PC-3 (cell line): ENCODE data around the gene ISOC1. TPM values are rescaled to one million over a fixed set of nuclear protein-coding genes. Genes with fewer than 3 reads are reported as not detected.

Source experiments
- ATAC-seq: fragments of 200-7000 bp; cut with Tn5 transposase; 2 replicates; pipeline ENCODE4 v1.9.1; 2020; ENCODE audit warnings: mild to moderate bottlenecking, moderate library complexity
- Bru-seq: library from RNA; stranded (reverse); fragments of 400-500 nt; gene quantifications from one replicate; lab custom pipeline; 2021; lab: Mats Ljungman, UMichigan
- BruChase-seq, 2 experiments: library from RNA; stranded (reverse); fragments of 400-500 nt; gene quantifications; one replicate each; lab custom pipeline; 2021; lab: Mats Ljungman, UMichigan
- BruUV-seq: library from RNA; stranded (reverse); fragments of 400-500 nt; replicated peaks from 2 replicates; lab custom pipeline; 2021; lab: Mats Ljungman, UMichigan
- CTCF ChIA-PET: fragments of 300-600 bp; sonication (Branson Sonifier 250); formaldehyde crosslinking; loops from one replicate; lab custom pipeline; 2022; ENCODE audit warnings: antibody characterized with exemption; lab: Charles Lee
- POLR2A ChIA-PET: fragments of 300-600 bp; sonication (Branson Sonifier 250); formaldehyde crosslinking; loops from one replicate; lab custom pipeline; 2022; ENCODE audit warnings: antibody characterized with exemption; ENCODE audit not compliant: unreplicated experiment; lab: Charles Lee
- DNase-seq: peaks from one replicate; pipeline ENCODE4 v3.0.0-alpha.2; 2015
- H2AFZ ChIP-seq: fragments of 300-600 bp; sonication (generic); 2 replicates; pipeline ENCODE4 v1.6.0; 2016; ENCODE audit warnings: antibody characterized with exemption, low read length
- H3F3A ChIP-seq: fragments of 300-600 bp; sonication (generic); one replicate; pipeline ENCODE4 v1.6.0; 2017; ENCODE audit warnings: antibody characterized with exemption, low read length, control low read depth, mild to moderate bottlenecking; ENCODE audit not compliant: unreplicated experiment
- H3K27ac ChIP-seq: fragments of 300-600 bp; sonication (generic); 2 replicates; pipeline ENCODE4 v1.5.1; 2016; ENCODE audit warnings: mild to moderate bottlenecking, low read length
- H3K27me3 ChIP-seq: fragments of 300-600 bp; sonication (generic); 2 replicates; pipeline ENCODE4 v1.6.1; 2016; ENCODE audit warnings: low read length, mixed read lengths
- H3K36me3 ChIP-seq: fragments of 300-600 bp; sonication (generic); 2 replicates; pipeline ENCODE4 v1.6.1; 2016; ENCODE audit warnings: low read depth, mixed run types, low read length, mixed read lengths
- H3K4me1 ChIP-seq: fragments of 300-600 bp; sonication (generic); 2 replicates; pipeline ENCODE4 v1.5.1; 2016; ENCODE audit warnings: low read length; ENCODE audit not compliant: insufficient read depth
- H3K4me2 ChIP-seq: fragments of 300-600 bp; sonication (generic); 2 replicates; pipeline ENCODE4 v1.6.0; 2016; ENCODE audit warnings: low read length
- H3K4me3 ChIP-seq: fragments of 300-600 bp; sonication (generic); 2 replicates; pipeline ENCODE4 v1.5.1; 2016; ENCODE audit warnings: mild to moderate bottlenecking, low read length, mixed read lengths
- H3K79me2 ChIP-seq: fragments of 300-600 bp; sonication (generic); 2 replicates; pipeline ENCODE4 v1.6.1; 2017; ENCODE audit warnings: low read length, mixed read lengths
- H3K9ac ChIP-seq: fragments of 300-600 bp; sonication (generic); 2 replicates; pipeline ENCODE4 v1.6.0; 2016; ENCODE audit warnings: mild to moderate bottlenecking, low read length
- H3K9me2 ChIP-seq: fragments of 300-600 bp; sonication (generic); replicated peaks from 2 replicates; pipeline ENCODE4 v1.6.1; 2016; ENCODE audit warnings: mixed run types, low read length, mixed read lengths
- H3K9me3 ChIP-seq: fragments of 300-600 bp; sonication (generic); 2 replicates; pipeline ENCODE4 v1.6.1; 2016; ENCODE audit warnings: low read length, mixed read lengths
- H4K20me1 ChIP-seq: fragments of 300-600 bp; sonication (generic); 2 replicates; pipeline ENCODE4 v1.6.1; 2016; ENCODE audit warnings: low read length, mixed read lengths
- EZH2 ChIP-seq: fragments of 300-600 bp; sonication (generic); IDR thresholded peaks from one replicate; pipeline ENCODE4 v1.6.1; 2017; ENCODE audit warnings: antibody characterized with exemption, mild to moderate bottlenecking, low read length; ENCODE audit not compliant: unreplicated experiment
- EZH2phosphoT487 ChIP-seq: fragments of 300-600 bp; sonication (generic); IDR thresholded peaks from 2 replicates; pipeline ENCODE4 v1.6.1; 2018; ENCODE audit warnings: mild to moderate bottlenecking, antibody characterized with exemption, low read length, borderline replicate concordance
- intact Hi-C: fragments of 100-400 bp; cut with micrococcal nuclease; formaldehyde crosslinking; loops from 2 replicates; pipeline ENCODE4 v1.9.0; 2023
- long read RNA-seq: library from polyadenylated mRNA; unstranded; transcript quantifications from one replicate; pipeline ENCODE4 v2.0.0, GENCODE V29; 2021; ENCODE audit not compliant: unreplicated experiment
- total RNA-seq: library from RNA; depleted of rRNA; stranded (reverse); fragments of >200 nt; gene quantifications from 2 replicates; pipeline ENCODE4 v1.2.3, GENCODE V29; 2014; rRNA removed
- TF ChIP-seq, protein P1 (sequence below): fragments of 300-600 bp; sonication (generic); conservative IDR thresholded peaks from 2 replicates; pipeline ENCODE4 v1.5.1; 2017; ENCODE audit warnings: antibody characterized with exemption, low read depth, mild to moderate bottlenecking, low read length

The ISOC1 gene
- total RNA-seq (24.3 and 27.3 TPM in 2 replicates), Bru-seq, nascent RNA (percentile 57 among the genes with signal in this experiment), BruChase-seq, experiment 1, labeled RNA remaining after a 6-hour chase (percentile 69 among the genes with signal in this experiment), BruChase-seq, experiment 2, labeled RNA remaining after a 2-hour chase (percentile 67 among the genes with signal in this experiment)
- long read RNA-seq, transcript ISOC1-201 (5 exons, 1,940 nt): major isoform, 70 of 75 reads
- long read RNA-seq, partial matches to known transcripts: 1 of 75 reads
- long read RNA-seq, other reads (novel, unspliced or antisense): 4 of 75 reads

DNA sequence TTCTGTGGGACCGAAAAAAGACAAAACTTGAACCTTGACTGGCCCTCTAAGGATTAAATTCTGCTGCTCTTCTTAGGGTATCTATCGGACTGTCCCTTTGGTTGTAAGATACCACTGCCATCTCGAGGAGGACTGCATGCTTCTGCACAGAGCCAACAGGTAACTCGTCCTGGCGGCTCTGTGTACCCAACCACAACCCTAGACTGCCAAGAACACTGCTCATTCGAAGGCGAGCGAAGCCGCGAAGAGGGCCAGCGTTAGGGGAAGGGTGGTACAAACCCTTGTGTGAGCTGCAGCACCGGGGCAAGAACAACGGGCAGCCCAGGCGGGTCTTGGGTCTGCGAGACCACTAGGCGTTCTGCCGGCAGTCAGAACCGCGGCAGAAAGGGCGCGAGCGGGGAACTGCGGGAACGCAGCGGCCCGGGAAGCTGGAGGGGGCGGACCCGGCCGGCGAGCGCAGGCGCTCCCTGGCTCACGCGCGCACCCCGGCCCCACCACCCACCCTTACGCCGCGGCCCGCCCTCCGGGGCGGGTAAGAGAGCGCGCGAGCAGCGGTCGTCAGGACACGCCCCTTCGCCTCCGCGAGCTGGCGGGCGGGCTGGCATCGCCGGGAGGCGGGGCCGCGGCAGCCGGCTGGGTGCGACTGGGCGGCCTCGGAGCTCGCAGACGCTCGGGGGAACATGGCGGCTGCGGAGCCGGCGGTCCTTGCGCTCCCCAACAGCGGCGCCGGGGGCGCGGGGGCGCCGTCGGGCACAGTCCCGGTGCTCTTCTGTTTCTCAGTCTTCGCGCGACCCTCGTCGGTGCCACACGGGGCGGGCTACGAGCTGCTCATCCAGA, at the start of gene ISOC1:
TSS of gene ISOC1 (plus strand) at position 663 of the 837 bp plus-strand sequence. CDS start at position 681, 18 bp downstream.
- peaks cover 21% of the 10 kb centered on the region; the same call in 1 of the 2 replicates for H3K4me1 ChIP-seq
- TF ChIP-seq EZH2phosphoT487: no peak
- no peak for TF ChIP-seq EZH2
- TF ChIP-seq, protein P1, sequence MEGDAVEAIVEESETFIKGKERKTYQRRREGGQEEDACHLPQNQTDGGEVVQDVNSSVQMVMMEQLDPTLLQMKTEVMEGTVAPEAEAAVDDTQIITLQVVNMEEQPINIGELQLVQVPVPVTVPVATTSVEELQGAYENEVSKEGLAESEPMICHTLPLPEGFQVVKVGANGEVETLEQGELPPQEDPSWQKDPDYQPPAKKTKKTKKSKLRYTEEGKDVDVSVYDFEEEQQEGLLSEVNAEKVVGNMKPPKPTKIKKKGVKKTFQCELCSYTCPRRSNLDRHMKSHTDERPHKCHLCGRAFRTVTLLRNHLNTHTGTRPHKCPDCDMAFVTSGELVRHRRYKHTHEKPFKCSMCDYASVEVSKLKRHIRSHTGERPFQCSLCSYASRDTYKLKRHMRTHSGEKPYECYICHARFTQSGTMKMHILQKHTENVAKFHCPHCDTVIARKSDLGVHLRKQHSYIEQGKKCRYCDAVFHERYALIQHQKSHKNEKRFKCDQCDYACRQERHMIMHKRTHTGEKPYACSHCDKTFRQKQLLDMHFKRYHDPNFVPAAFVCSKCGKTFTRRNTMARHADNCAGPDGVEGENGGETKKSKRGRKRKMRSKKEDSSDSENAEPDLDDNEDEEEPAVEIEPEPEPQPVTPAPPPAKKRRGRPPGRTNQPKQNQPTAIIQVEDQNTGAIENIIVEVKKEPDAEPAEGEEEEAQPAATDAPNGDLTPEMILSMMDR: 0 out of 2 replicates have a peak, but pooled peaks have one; percentile 27
- H2AFZ ChIP-seq: peak within 1 kb of the TSS; percentile 93
- H3K36me3 ChIP-seq: no peaks in the 10 kb centered on the region
- H4K20me1 ChIP-seq: no peaks in the 10 kb centered on the region
- BruUV-seq: no TSS peak
- H3K9me2 ChIP-seq: no peaks in the 10 kb centered on the region
- intact Hi-C loops: loop anchor here (1.0 kb wide), 1 partner anchor 189 kb away; no protein-coding TSS in a partner anchor
- H3K27ac ChIP-seq: no peak within 1 kb of the TSS
- no peaks in the 10 kb centered on the region for H3K9me3 ChIP-seq
- peaks cover 44% of the 10 kb centered on the region for H3K79me2 ChIP-seq
- no peaks in the 10 kb centered on the region for H3F3A ChIP-seq
- ChIA-PET CTCF (interaction anchor here (0.8 kb wide), 1 partner anchor 10 kb away, joined by 3 read pairs; no protein-coding TSS in a partner anchor), POLR2A (interaction anchor here (0.6 kb wide), 3 partner anchors 66 to 1496 kb away, joined by 3 to 6 read pairs (median 4); no protein-coding TSS in a partner anchor)
- peak within 1 kb of the TSS; percentile 74 for H3K9ac ChIP-seq
- peaks cover 22% of the 10 kb centered on the region for H3K27me3 ChIP-seq
- H3K4me2 ChIP-seq: peak within 1 kb of the TSS; percentile 87
- peak within 1 kb of the TSS; percentile 86 for H3K4me3 ChIP-seq
- peak; percentile 88 for ATAC-seq
- peak; percentile 95 for DNase-seq

DNA sequence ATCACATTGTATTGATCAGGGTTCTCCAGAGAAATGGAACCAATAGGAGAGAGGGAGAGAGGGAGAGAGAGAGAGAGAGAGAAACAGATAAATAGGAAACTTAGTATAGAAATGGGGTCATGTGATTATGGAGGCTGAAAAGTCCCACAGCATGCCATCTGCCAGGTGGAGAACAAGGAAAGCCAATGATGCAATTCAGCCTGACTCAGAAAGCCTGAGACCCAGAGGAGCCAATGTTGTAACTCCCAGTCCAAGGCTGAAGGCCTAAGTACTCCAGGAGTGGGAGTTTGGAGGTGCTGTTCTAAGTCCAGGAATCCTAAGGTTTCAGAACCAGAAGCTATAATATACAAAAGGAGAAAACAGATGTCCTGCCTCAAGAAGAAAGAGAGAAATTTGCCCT, 48.4 kb upstream of the ISOC1 start:
- ChIA-PET POLR2A (no interaction called here), CTCF (no interaction called here)
- Histone ChIP-seq H3K27me3 (no peaks in the 10 kb centered on the region; the same call in 1 of the 2 replicates), H3K9ac (no peak overlapping the region), H2AFZ (no peak overlapping the region), H3F3A (no peaks in the 10 kb centered on the region), H3K4me2 (no peak overlapping the region), H3K27ac (no peak overlapping the region), H3K9me2 (no peaks in the 10 kb centered on the region), H3K9me3 (peaks cover 5% of the 10 kb centered on the region), H3K4me3 (no peak overlapping the region), H3K36me3 (no peaks in the 10 kb centered on the region), H4K20me1 (no peaks in the 10 kb centered on the region), H3K79me2 (no peaks in the 10 kb centered on the region), H3K4me1 (no peaks in the 10 kb centered on the region)
- no peak for DNase-seq
- ATAC-seq: no peak
- intact Hi-C loops: no loop called here
- BruUV-seq: no TSS peak
- TF ChIP-seq EZH2phosphoT487: no peak
- TF ChIP-seq, protein P1: no peak
- TF ChIP-seq EZH2: no peak
